ENCODE measurements around the gene ATP2A1. TPM values are rescaled to one million over a fixed set of nuclear protein-coding genes. Genes with fewer than 3 reads are reported as not detected.
"Not testable (repeated sequence)": the region's sequence is repeated elsewhere in the genome, so short reads cannot be mapped to it uniquely, and the experiment has no call there.

The ATP2A1 gene
- total RNA-seq, 2 donors from 2014 or later = not detected

GRCh38 chr16:28882551-28883160 is 4.4 kb downstream of the ATP2A1 start:
- TF ChIP-seq CTCF (IDR thresholded peaks at IDR 0.05) = no peak
- no peak for TF ChIP-seq POLR2A (IDR thresholded peaks at IDR 0.05)
- intact Hi-C loops (cut with DNase I) = no loop called here
- DNase-seq (no peak), ATAC-seq (no peak)
- Histone ChIP-seq H3K4me1 (peaks cover 13% of the 10 kb centered on the region), H3K27me3 (no peaks in the 10 kb centered on the region), H3K4me3 (no peak overlapping the region), H3K9me3 (no peaks in the 10 kb centered on the region), H3K27ac (no peak overlapping the region), H3K36me3 (replicated peaks in 1 of 2; ENCODE audit: insufficient read depth in 1 of 2, low read depth in 2 of 2) (no peaks in the 10 kb centered on the region)
- WGBS, 2 donors = 36 to 45% methylated on average over 6 to 24 of the region's 24 CpGs

- no peak for ATAC-seq
- H3K27ac ChIP-seq = no peak overlapping the region
- H3K4me1 ChIP-seq = peaks cover 13% of the 10 kb centered on the region
- no peak for DNase-seq
- TF ChIP-seq CTCF (IDR thresholded peaks at IDR 0.05) (no peak), POLR2A (IDR thresholded peaks at IDR 0.05) (no peak)
- H3K4me3 ChIP-seq = no peak overlapping the region
- H3K36me3 ChIP-seq (replicated peaks in 1 of 2; ENCODE audit: insufficient read depth in 1 of 2, low read depth in 2 of 2) = no peaks in the 10 kb centered on the region
- 55 to 66% methylated on average over 16 to 25 of the region's 25 CpGs for WGBS, 2 donors
- no peaks in the 10 kb centered on the region for H3K27me3 ChIP-seq
- H3K9me3 ChIP-seq = no peaks in the 10 kb centered on the region
- intact Hi-C loops (cut with DNase I) = no loop called here
These were observed 5.1 kb downstream of the ATP2A1 start for GRCh38 chr16:28883221-28883996.

GRCh38 chr16:28884045-28884444 is 5.8 kb downstream of the ATP2A1 start:
- TF ChIP-seq CTCF (IDR thresholded peaks at IDR 0.05) (no peak), POLR2A (IDR thresholded peaks at IDR 0.05) (no peak)
- H3K27ac ChIP-seq = no peak overlapping the region
- intact Hi-C loops (cut with DNase I) = no loop called here
- 86 to 89% methylated on average over 6 of the region's 6 CpGs for WGBS, 2 donors
- no peaks in the 10 kb centered on the region for H3K36me3 ChIP-seq (replicated peaks in 1 of 2; ENCODE audit: insufficient read depth in 1 of 2, low read depth in 2 of 2)
- peaks cover 12% of the 10 kb centered on the region for H3K4me1 ChIP-seq
- H3K4me3 ChIP-seq = no peak overlapping the region
- no peak for ATAC-seq
- no peaks in the 10 kb centered on the region for H3K27me3 ChIP-seq
- no peak for DNase-seq
- H3K9me3 ChIP-seq = no peaks in the 10 kb centered on the region

- H3K9me3 ChIP-seq = no peaks in the 10 kb centered on the region
- H3K27ac ChIP-seq = no peak overlapping the region
- 67 to 70% methylated on average over 7 to 10 of the region's 10 CpGs for WGBS, 2 donors
- no peak for DNase-seq
- no peaks in the 10 kb centered on the region for H3K4me1 ChIP-seq
- no peak for ATAC-seq
- no peak overlapping the region for H3K4me3 ChIP-seq
- H3K27me3 ChIP-seq = no peaks in the 10 kb centered on the region
- no peak for TF ChIP-seq POLR2A (IDR thresholded peaks at IDR 0.05)
- TF ChIP-seq CTCF (IDR thresholded peaks at IDR 0.05) = no peak
- intact Hi-C loops (cut with DNase I) = no loop called here
- no peaks in the 10 kb centered on the region for H3K36me3 ChIP-seq (replicated peaks in 1 of 2; ENCODE audit: insufficient read depth in 1 of 2, low read depth in 2 of 2)
These were observed 8.7 kb downstream of the ATP2A1 start for GRCh38 chr16:28886945-28887344.

GRCh38 chr16:28890355-28890754 is 12.1 kb downstream of the ATP2A1 start:
- ATAC-seq; H3K27ac ChIP-seq; H3K36me3 ChIP-seq (replicated peaks in 1 of 2; ENCODE audit: insufficient read depth in 1 of 2, low read depth in 2 of 2); H3K4me3 ChIP-seq; H3K27me3 ChIP-seq; H3K4me1 ChIP-seq; DNase-seq; intact Hi-C loops (cut with DNase I); H3K9me3 ChIP-seq: not testable (repeated sequence)
- 80 to 91% methylated on average over 5 of the region's 5 CpGs for WGBS, 2 donors
